H9 (cell line): Measurements from ENCODE around the gene ENPP7. TPM values are rescaled to one million over a fixed set of nuclear protein-coding genes. Genes with fewer than 3 reads are reported as not detected.

Source experiments
- DNase-seq: peaks from one replicate; pipeline ENCODE4 v3.0.0-alpha.2; 2017
- H2AFZ ChIP-seq: one replicate; pipeline ENCODE4 v1.6.1; 2013; ENCODE audit warnings: mild to moderate bottlenecking, low read length, control low read depth, moderate library complexity
- H2AK5ac ChIP-seq: 2 replicates; pipeline ENCODE4 v1.6.1; 2013; ENCODE audit warnings: low read length, control low read depth, mixed read lengths; ENCODE audit not compliant: insufficient read length
- H2BK120ac ChIP-seq: one replicate; pipeline ENCODE4 v1.6.1; 2013; ENCODE audit warnings: low read depth, mild to moderate bottlenecking, low read length, control low read depth, inconsistent platforms; ENCODE audit not compliant: poor library complexity, severe bottlenecking
- H2BK12ac ChIP-seq: 2 replicates; pipeline ENCODE4 v1.6.1; 2013; ENCODE audit warnings: low read length, control low read depth, mixed read lengths, low read depth; ENCODE audit not compliant: insufficient read length
- H2BK15ac ChIP-seq: 2 replicates; pipeline ENCODE4 v1.6.1; 2013; ENCODE audit warnings: low read depth, low read length, control low read depth
- H2BK20ac ChIP-seq: one replicate; pipeline ENCODE4 v1.6.1; 2013; ENCODE audit warnings: low read depth, mild to moderate bottlenecking, low read length, control low read depth, inconsistent platforms; ENCODE audit not compliant: poor library complexity, severe bottlenecking
- H2BK5ac ChIP-seq: 2 replicates; pipeline ENCODE4 v1.6.1; 2013; ENCODE audit warnings: low read length, control low read depth, mixed read lengths; ENCODE audit not compliant: insufficient read length
- H3K14ac ChIP-seq: 2 replicates; pipeline ENCODE4 v1.6.1; 2013; ENCODE audit warnings: low read length, control low read depth; ENCODE audit not compliant: insufficient read depth
- H3K18ac ChIP-seq: 2 replicates; pipeline ENCODE4 v1.6.1; 2013; ENCODE audit warnings: low read depth, mild to moderate bottlenecking, mixed read lengths, low read length, control low read depth; ENCODE audit not compliant: insufficient read length
- H3K23ac ChIP-seq: 2 replicates; pipeline ENCODE4 v1.6.1; 2013; ENCODE audit warnings: low read length, control low read depth, mixed read lengths, low read depth; ENCODE audit not compliant: insufficient read length
- H3K23me2 ChIP-seq: 2 replicates; pipeline ENCODE4 v1.6.1; 2013; ENCODE audit warnings: low read depth, mild to moderate bottlenecking, mixed read lengths, low read length, control low read depth; ENCODE audit not compliant: insufficient read length, poor library complexity, severe bottlenecking
- H3K27ac ChIP-seq: 2 replicates; pipeline ENCODE4 v1.5.1; 2013; ENCODE audit warnings: low read length, control low read depth, mixed read lengths, low read depth; ENCODE audit not compliant: insufficient read length
- H3K27me3 ChIP-seq: 2 replicates; pipeline ENCODE4 v1.6.1; 2013; ENCODE audit warnings: low read length, control low read depth, inconsistent platforms; ENCODE audit not compliant: insufficient read depth
- H3K4ac ChIP-seq: 2 replicates; pipeline ENCODE4 v1.6.1; 2013; ENCODE audit warnings: low read depth, mild to moderate bottlenecking, control low read depth, inconsistent platforms, low read length, moderate library complexity
- H3K4me1 ChIP-seq: 2 replicates; pipeline ENCODE4 v1.6.1; 2013; ENCODE audit warnings: low read length, control low read depth, inconsistent platforms; ENCODE audit not compliant: insufficient read depth
- H3K4me2 ChIP-seq: 2 replicates; pipeline ENCODE4 v1.6.1; 2013; ENCODE audit warnings: low read length, control low read depth, mixed read lengths; ENCODE audit not compliant: insufficient read length, insufficient read depth
- H3K56ac ChIP-seq: 2 replicates; pipeline ENCODE4 v1.6.1; 2013; ENCODE audit warnings: low read depth, mild to moderate bottlenecking, mixed read lengths, low read length, control low read depth; ENCODE audit not compliant: insufficient read length
- H3K79me1 ChIP-seq: 2 replicates; pipeline ENCODE4 v1.6.1; 2013; ENCODE audit warnings: low read depth, mild to moderate bottlenecking, moderate library complexity, low read length, control low read depth, inconsistent platforms; ENCODE audit not compliant: insufficient read depth, poor library complexity, severe bottlenecking
- H3K79me2 ChIP-seq: 2 replicates; pipeline ENCODE4 v1.6.1; 2013; ENCODE audit warnings: low read length, control low read depth, inconsistent platforms; ENCODE audit not compliant: insufficient read depth
- H3K9ac ChIP-seq: 2 replicates; pipeline ENCODE4 v1.6.1; 2013; ENCODE audit warnings: low read length, control low read depth, mixed read lengths; ENCODE audit not compliant: insufficient read length; ENCODE audit errors: extremely low read depth
- H3K9me3 ChIP-seq: one replicate; pipeline ENCODE4 v1.6.1; 2013; ENCODE audit warnings: low read depth, low read length, inconsistent platforms; ENCODE audit not compliant: control insufficient read depth
- H3T11ph ChIP-seq: one replicate; pipeline ENCODE4 v1.6.1; 2013; ENCODE audit warnings: mild to moderate bottlenecking, low read length, control low read depth, inconsistent platforms
- H4K20me1 ChIP-seq: one replicate; pipeline ENCODE4 v1.6.1; 2013; ENCODE audit not compliant: control insufficient read depth, insufficient read length, insufficient read depth
- H4K5ac ChIP-seq: 2 replicates; pipeline ENCODE4 v1.6.1; 2013; ENCODE audit warnings: low read depth, mild to moderate bottlenecking, mixed read lengths, low read length, control low read depth; ENCODE audit not compliant: insufficient read length
- H4K8ac ChIP-seq: replicated peaks from 2 replicates; pipeline ENCODE4 v1.6.1; 2013; ENCODE audit warnings: low read length, control low read depth, mixed read lengths, low read depth; ENCODE audit not compliant: insufficient read length
- H4K91ac ChIP-seq: 2 replicates; pipeline ENCODE4 v1.6.1; 2013; ENCODE audit warnings: low read depth, mild to moderate bottlenecking, moderate library complexity, mixed read lengths, low read length, control low read depth; ENCODE audit not compliant: insufficient read length
- H3K27ac Mint-ChIP-seq, 3 experiments: 2 replicates in 2 of 3; 3 replicates in 1 of 3; pipeline ENCODE4 v1.8.0; 2020 to 2021; ENCODE audit warnings: mixed read lengths in 3 of 3, mild to moderate bottlenecking in 1 of 3, moderate library complexity in 1 of 3
- H3K27me3 Mint-ChIP-seq: 2 replicates; pipeline ENCODE4 v1.8.0; 2021; ENCODE audit warnings: low read depth, mild to moderate bottlenecking, moderate library complexity, mixed read lengths
- H3K36me3 Mint-ChIP-seq, 3 experiments: 2 replicates in 2 of 3; 3 replicates in 1 of 3; pipeline ENCODE4 v1.8.0; 2020 to 2021; ENCODE audit warnings: low read depth in 3 of 3, mixed read lengths in 3 of 3; ENCODE audit not compliant: insufficient read depth in 1 of 3
- H3K4me1 Mint-ChIP-seq, 2 experiments: 2 replicates each; pipeline ENCODE4 v1.8.0; 2020; ENCODE audit warnings: mixed read lengths in 2 of 2
- H3K4me3 Mint-ChIP-seq, 2 experiments: 2 replicates in 1 of 2; 3 replicates in 1 of 2; pipeline ENCODE4 v1.8.0; 2020 to 2021; ENCODE audit warnings: mild to moderate bottlenecking in 2 of 2, mixed read lengths in 2 of 2, moderate library complexity in 1 of 2
- H3K9me3 Mint-ChIP-seq, 2 experiments: 2 replicates in 1 of 2; 3 replicates in 1 of 2; pipeline ENCODE4 v1.8.0; 2020; ENCODE audit warnings: mild to moderate bottlenecking in 2 of 2, mixed read lengths in 2 of 2, moderate library complexity in 1 of 2
- CTCF ChIP-seq: fragments of 200-600 bp; sonication (generic); conservative IDR thresholded peaks from 3 replicates; pipeline ENCODE4 v1.8.0; 2021; ENCODE audit warnings: antibody characterized with exemption, mild to moderate bottlenecking
- WGBS: extraction: QIAGEN DNeasy Blood & Tissue Kit; methylation state at CpG from one replicate; pipeline ENCODE4 v1.1.7; 2013; ENCODE audit warnings: missing lambda C conversion rate, low lambda C conversion rate, mixed read lengths; ENCODE audit not compliant: insufficient read length; ENCODE audit errors: extremely low coverage; 5-methylcytosine and 5-hydroxymethylcytosine counted together
- total RNA-seq: library from RNA; stranded (reverse); gene quantifications from 2 replicates; pipeline ENCODE4 v1.2.1, GENCODE V29; 2021

The ENPP7 gene
- total RNA-seq, 1 experiment from 2014 or later, result not detected

GRCh38 chr17:79728169-79728907 lies 2.4 kb upstream of the ENPP7 start:
- H2BK15ac ChIP-seq, result no peak overlapping the region
- H3K4me1 Mint-ChIP-seq, result peaks cover 3 to 8% of the 10 kb centered on the region in 2 experiments; a peak in 2 of 4 replicates
- H4K5ac ChIP-seq, result no peak overlapping the region
- H3T11ph ChIP-seq, result no peak overlapping the region
- DNase-seq, result peak; percentile 97
- no peaks in the 10 kb centered on the region for H4K20me1 ChIP-seq
- no peak for TF ChIP-seq CTCF
- no peaks in the 10 kb centered on the region for H3K9me3 ChIP-seq
- H3K9me3 Mint-ChIP-seq, result no peaks in the 10 kb centered on the region; a peak in 1 of 5 replicates
- no peak overlapping the region for H3K23ac ChIP-seq
- no peak overlapping the region for H3K18ac ChIP-seq
- no peak overlapping the region for H2BK120ac ChIP-seq
- H3K27me3 ChIP-seq, result no peaks in the 10 kb centered on the region
- H2BK20ac ChIP-seq, result no peak overlapping the region
- H3K4me2 ChIP-seq, result no peak overlapping the region
- H3K9ac ChIP-seq, result no peak overlapping the region
- peak overlapping the region; percentile 74 to 93 (median 84); a peak in 4 of 7 replicates for H3K27ac Mint-ChIP-seq
- no peaks in the 10 kb centered on the region for H3K36me3 Mint-ChIP-seq
- no peaks in the 10 kb centered on the region for H3K23me2 ChIP-seq
- no peaks in the 10 kb centered on the region for H3K4me1 ChIP-seq
- no peaks in the 10 kb centered on the region for H3K79me2 ChIP-seq
- H2AFZ ChIP-seq, result no peak overlapping the region
- no peak overlapping the region for H3K14ac ChIP-seq
- H3K56ac ChIP-seq, result no peak overlapping the region
- no peak overlapping the region for H2AK5ac ChIP-seq
- H3K79me1 ChIP-seq, result no peaks in the 10 kb centered on the region
- H3K27me3 Mint-ChIP-seq, result peaks cover 9% of the 10 kb centered on the region
- peak overlapping the region; percentile 24 to 62; a peak in 3 of 5 replicates for H3K4me3 Mint-ChIP-seq
- no peak overlapping the region for H4K8ac ChIP-seq
- no CpG with 5 or more reads among the region's 22 CpGs for WGBS
- no peak overlapping the region for H2BK12ac ChIP-seq
- no peak overlapping the region for H3K4ac ChIP-seq
- H2BK5ac ChIP-seq, result no peak overlapping the region
- H4K91ac ChIP-seq, result no peak overlapping the region
- H3K27ac ChIP-seq, result no peak overlapping the region
